GM12873 (cell line): ENCODE data around the gene SPATA16.

Experiments used
- TF ChIP-seq, protein P1 (sequence below): IDR thresholded peaks from 2 replicates; pipeline ENCODE4 v1.5.1; 2012; ENCODE audit warnings: low read depth, mild to moderate bottlenecking, moderate library complexity, low read length, control low read depth; ENCODE audit not compliant: insufficient read depth; ENCODE audit errors: missing control alignments

SPATA16 gene

DNA sequence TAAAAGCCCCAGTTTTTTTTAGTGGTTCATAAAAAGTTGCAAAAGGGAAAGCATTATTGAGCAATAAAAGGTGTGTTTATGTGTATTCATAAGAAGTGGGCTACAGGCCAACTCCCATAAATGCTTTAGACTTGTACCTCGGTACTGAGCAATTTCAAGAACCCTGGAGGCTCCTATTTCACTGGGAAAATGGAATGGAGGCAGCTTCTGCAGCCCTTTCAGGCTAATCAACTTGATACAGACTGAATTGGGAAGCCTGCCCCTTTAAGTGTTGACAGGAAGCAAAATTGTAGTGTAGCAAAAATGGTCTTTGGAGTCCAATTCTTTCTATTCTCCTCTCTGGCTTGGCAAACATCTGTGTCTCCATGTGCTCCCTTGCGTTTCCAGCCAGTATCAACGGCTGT is 271.7 kb downstream of the SPATA16 start:
- TF ChIP-seq, protein P1, sequence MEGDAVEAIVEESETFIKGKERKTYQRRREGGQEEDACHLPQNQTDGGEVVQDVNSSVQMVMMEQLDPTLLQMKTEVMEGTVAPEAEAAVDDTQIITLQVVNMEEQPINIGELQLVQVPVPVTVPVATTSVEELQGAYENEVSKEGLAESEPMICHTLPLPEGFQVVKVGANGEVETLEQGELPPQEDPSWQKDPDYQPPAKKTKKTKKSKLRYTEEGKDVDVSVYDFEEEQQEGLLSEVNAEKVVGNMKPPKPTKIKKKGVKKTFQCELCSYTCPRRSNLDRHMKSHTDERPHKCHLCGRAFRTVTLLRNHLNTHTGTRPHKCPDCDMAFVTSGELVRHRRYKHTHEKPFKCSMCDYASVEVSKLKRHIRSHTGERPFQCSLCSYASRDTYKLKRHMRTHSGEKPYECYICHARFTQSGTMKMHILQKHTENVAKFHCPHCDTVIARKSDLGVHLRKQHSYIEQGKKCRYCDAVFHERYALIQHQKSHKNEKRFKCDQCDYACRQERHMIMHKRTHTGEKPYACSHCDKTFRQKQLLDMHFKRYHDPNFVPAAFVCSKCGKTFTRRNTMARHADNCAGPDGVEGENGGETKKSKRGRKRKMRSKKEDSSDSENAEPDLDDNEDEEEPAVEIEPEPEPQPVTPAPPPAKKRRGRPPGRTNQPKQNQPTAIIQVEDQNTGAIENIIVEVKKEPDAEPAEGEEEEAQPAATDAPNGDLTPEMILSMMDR, result no peak

- TF ChIP-seq, protein P1, result no peak
Observed at GRCh38 chr3:172868582-172869200, 272.3 kb downstream of the SPATA16 start.

DNA sequence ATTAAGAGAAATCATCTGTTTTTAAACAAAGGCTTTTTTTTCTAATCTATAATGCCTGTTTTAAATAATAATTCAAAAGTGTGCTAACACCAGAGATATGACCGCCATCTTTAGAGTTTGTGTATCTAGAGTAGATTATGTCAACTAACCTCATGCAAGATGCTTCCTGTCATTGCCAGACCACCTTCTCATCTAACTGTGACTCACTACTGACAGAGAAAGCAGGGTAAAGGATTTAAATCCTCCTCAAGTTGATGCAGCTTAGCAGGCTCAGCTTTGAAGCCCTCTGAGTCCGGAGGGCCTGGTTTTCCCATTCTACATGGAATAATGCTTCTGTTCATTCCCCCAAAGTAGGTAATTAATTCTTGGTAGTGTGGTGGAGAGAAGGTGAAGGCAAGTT is 282.0 kb downstream of the SPATA16 start:
- TF ChIP-seq, protein P1, result no peak

DNA sequence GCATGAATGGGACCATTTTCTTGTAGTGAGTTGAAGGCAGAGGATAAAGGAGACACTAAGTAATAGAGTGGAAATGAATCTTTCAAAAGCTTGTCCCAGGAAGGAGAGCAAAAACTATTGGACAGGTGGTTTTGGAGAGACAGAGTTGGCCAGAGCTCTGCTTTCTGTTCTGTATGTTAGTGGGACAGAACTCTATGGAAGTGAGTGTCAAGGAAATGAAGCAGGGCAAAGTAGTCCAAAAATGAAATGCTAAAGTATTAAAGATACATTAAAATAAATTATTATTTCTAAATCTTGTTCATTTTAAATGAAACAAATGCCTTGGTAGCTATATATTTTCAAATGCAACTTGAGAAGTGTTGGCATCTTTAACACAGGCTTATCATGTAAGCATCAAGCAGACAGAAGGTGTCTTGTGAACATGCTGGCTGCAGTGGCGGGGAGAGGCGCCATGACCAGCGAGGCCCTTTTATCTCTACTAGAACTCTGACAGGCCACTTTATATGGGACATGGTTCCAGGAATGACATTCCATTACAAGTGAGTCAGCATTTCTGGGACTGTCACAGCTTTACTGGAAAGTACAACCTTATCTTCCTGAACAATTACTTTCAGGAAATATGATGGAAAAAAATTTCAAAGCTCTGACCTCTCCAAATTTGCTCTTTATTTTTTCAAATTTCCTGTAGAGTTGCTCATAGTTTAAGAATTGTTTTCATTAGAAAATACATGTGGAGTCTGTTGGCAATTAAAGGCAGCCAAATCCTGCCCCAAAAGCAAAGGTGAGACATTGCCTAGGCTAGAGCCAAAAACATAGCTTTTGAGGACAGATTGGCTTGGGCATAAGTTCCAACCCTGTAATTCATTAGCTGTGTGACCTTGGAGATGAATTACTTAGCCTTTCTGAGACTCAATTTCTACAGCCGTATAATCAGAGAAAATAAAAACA is 284.0 kb downstream of the SPATA16 start:
- TF ChIP-seq, protein P1, result no peak

DNA sequence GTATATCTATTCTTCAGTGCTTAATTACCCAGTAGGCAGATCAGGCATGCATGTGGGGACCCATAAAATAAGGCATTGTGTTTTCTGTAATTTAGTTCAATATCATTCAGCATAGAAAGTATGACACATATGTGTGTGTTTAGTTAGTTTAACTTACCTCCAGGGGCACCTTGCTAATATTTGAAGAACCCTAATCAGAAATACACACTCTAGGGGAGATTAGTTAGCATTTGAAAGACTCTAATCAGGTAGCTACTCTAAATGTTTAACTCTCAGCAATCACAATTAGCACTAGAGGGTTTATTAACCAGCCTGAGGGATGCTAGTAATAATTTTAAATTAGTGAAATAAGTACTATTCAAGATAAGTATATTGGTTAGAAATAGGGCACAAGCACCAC is 286.0 kb downstream of the SPATA16 start:
- TF ChIP-seq, protein P1, result no peak

- TF ChIP-seq, protein P1, result no peak
Observed at GRCh38 chr3:172853921-172854666, 286.9 kb downstream of the SPATA16 start.

GRCh38 chr3:172853005-172853404 is 288.0 kb downstream of the SPATA16 start:
- TF ChIP-seq, protein P1, result no peak
